IMR-90 (cell line): ENCODE data around the gene SPINT4. TPM values are rescaled to one million over a fixed set of nuclear protein-coding genes. Genes with fewer than 3 reads are reported as not detected.

ENCODE experiments used
- ATAC-seq: fragments of 200-7000 bp; cut with Tn5 transposase; 2 replicates; pipeline ENCODE4 v1.9.1; 2020; ENCODE audit warnings: low read depth, mild to moderate bottlenecking, moderate library complexity
- BruUV-seq: library from RNA; stranded (reverse); fragments of 400-500 nt; replicated peaks from 2 replicates; lab custom pipeline; 2021; lab: Mats Ljungman, UMichigan
- CTCF ChIA-PET: fragments of 300-600 bp; formaldehyde crosslinking; extraction: SDS; loops from one replicate; lab custom pipeline; 2021; ENCODE audit warnings: antibody characterized with exemption; lab: Yijun Ruan, JAX
- POLR2A ChIA-PET: fragments of 300-600 bp; sonication (Branson Sonifier 250); formaldehyde crosslinking; loops from one replicate; lab custom pipeline; 2022; ENCODE audit warnings: antibody characterized with exemption; ENCODE audit not compliant: unreplicated experiment; lab: Charles Lee
- DNase-seq: peaks from one replicate; pipeline ENCODE4 v3.0.0; 2013
- H2AFZ ChIP-seq: replicated peaks from 2 replicates; pipeline ENCODE3; 2013; ENCODE audit warnings: low read length, mild to moderate bottlenecking; ENCODE audit not compliant: poor library complexity
- H2AK5ac ChIP-seq: 2 replicates; pipeline ENCODE4 v1.6.1; 2013; ENCODE audit warnings: low read depth, low read length, inconsistent platforms
- H2AK9ac ChIP-seq: replicated peaks from 2 replicates; pipeline ENCODE3; 2013; ENCODE audit warnings: mild to moderate bottlenecking, low read depth, low read length, moderate library complexity; ENCODE audit not compliant: poor library complexity
- H2BK120ac ChIP-seq: 2 replicates; pipeline ENCODE4 v1.6.1; 2013; ENCODE audit warnings: low read depth, low read length, inconsistent platforms
- H2BK15ac ChIP-seq: 3 replicates; pipeline ENCODE4 v1.6.1; 2013; ENCODE audit warnings: low read depth, low read length, inconsistent platforms
- H2BK20ac ChIP-seq: 2 replicates; pipeline ENCODE4 v1.6.1; 2013; ENCODE audit warnings: low read depth, mild to moderate bottlenecking, inconsistent platforms, low read length, moderate library complexity
- H2BK5ac ChIP-seq: 2 replicates; pipeline ENCODE4 v1.6.1; 2013; ENCODE audit warnings: mild to moderate bottlenecking, low read depth, low read length, inconsistent platforms; ENCODE audit not compliant: poor library complexity, severe bottlenecking
- H3K14ac ChIP-seq: replicated peaks from 2 replicates; pipeline ENCODE4 v1.6.1; 2013; ENCODE audit warnings: low read depth, low read length, inconsistent platforms
- H3K18ac ChIP-seq: 2 replicates; pipeline ENCODE4 v1.6.1; 2013; ENCODE audit warnings: low read depth, low read length, control low read depth
- H3K23ac ChIP-seq: 2 replicates; pipeline ENCODE4 v1.6.1; 2013; ENCODE audit warnings: low read depth, low read length, inconsistent platforms
- H3K27ac ChIP-seq: 2 replicates; pipeline ENCODE4 v1.5.1; 2013; ENCODE audit warnings: mild to moderate bottlenecking, control low read depth, low read length; ENCODE audit not compliant: insufficient read depth
- H3K27me3 ChIP-seq: 2 replicates; pipeline ENCODE4 v1.6.1; 2013; ENCODE audit warnings: low read length; ENCODE audit not compliant: control insufficient read depth, insufficient read depth
- H3K36me3 ChIP-seq: 2 replicates; pipeline ENCODE4 v1.6.1; 2013; ENCODE audit warnings: low read length, mixed read lengths; ENCODE audit not compliant: control insufficient read depth, insufficient read depth
- H3K4ac ChIP-seq: 2 replicates; pipeline ENCODE4 v1.6.1; 2013; ENCODE audit warnings: low read depth, low read length, inconsistent platforms
- H3K4me1 ChIP-seq: 2 replicates; pipeline ENCODE4 v1.6.1; 2013; ENCODE audit warnings: low read length, mixed read lengths; ENCODE audit not compliant: control insufficient read depth, insufficient read depth
- H3K4me2 ChIP-seq: 2 replicates; pipeline ENCODE4 v1.6.1; 2013; ENCODE audit warnings: low read depth, mild to moderate bottlenecking, control low read depth, low read length, moderate library complexity
- H3K4me3 ChIP-seq: 2 replicates; pipeline ENCODE4 v1.5.1; 2013; ENCODE audit warnings: low read depth, mild to moderate bottlenecking, control low read depth, low read length, moderate library complexity; ENCODE audit not compliant: insufficient read depth
- H3K56ac ChIP-seq: 2 replicates; pipeline ENCODE4 v1.6.1; 2013; ENCODE audit warnings: low read length, inconsistent platforms; ENCODE audit not compliant: insufficient read depth; ENCODE audit errors: extremely low read depth
- H3K79me1 ChIP-seq, 2 experiments: 2 replicates each; pipeline ENCODE4 v1.6.1; 2013; ENCODE audit warnings: low read length in 2 of 2, inconsistent platforms in 1 of 2, low read depth in 1 of 2
- H3K9ac ChIP-seq: 2 replicates; pipeline ENCODE4 v1.6.1; 2013; ENCODE audit warnings: low read depth, low read length, control low read depth
- H3K9me1 ChIP-seq: 2 replicates; pipeline ENCODE4 v1.6.1; 2013; ENCODE audit warnings: low read length, inconsistent platforms; ENCODE audit not compliant: insufficient read depth
- H3K9me3 ChIP-seq: 2 replicates; pipeline ENCODE4 v1.6.1; 2013; ENCODE audit warnings: low read length; ENCODE audit not compliant: control insufficient read depth, insufficient read depth
- H4K20me1 ChIP-seq: 2 replicates; pipeline ENCODE4 v1.6.1; 2013; ENCODE audit warnings: low read length, inconsistent platforms; ENCODE audit not compliant: insufficient read depth
- H4K5ac ChIP-seq: 2 replicates; pipeline ENCODE4 v1.6.1; 2013; ENCODE audit warnings: mild to moderate bottlenecking, low read depth, low read length, control low read depth
- H4K8ac ChIP-seq, 2 experiments: 2 replicates each; pipeline ENCODE4 v1.6.1; 2013; ENCODE audit warnings: low read depth in 2 of 2, low read length in 2 of 2, control low read depth in 1 of 2, inconsistent platforms in 1 of 2
- H4K91ac ChIP-seq: 2 replicates; pipeline ENCODE4 v1.6.1; 2013; ENCODE audit warnings: low read depth, low read length, inconsistent platforms; ENCODE audit not compliant: insufficient read depth
- BHLHE40 ChIP-seq: fragments of 150-350 bp; IDR thresholded peaks from 2 replicates; pipeline ENCODE4 v1.6.1; 2016; ENCODE audit warnings: mild to moderate bottlenecking, low read depth, low read length
- CEBPB ChIP-seq: IDR thresholded peaks from 2 replicates; pipeline ENCODE4 v1.6.1; 2012; ENCODE audit warnings: low read depth, low read length, improper control_type of control experiment
- CHD1 ChIP-seq: IDR thresholded peaks from 2 replicates; pipeline ENCODE4 v1.6.1; 2012; ENCODE audit warnings: low read depth, low read length, improper control_type of control experiment
- FOS ChIP-seq: fragments of 150-350 bp; IDR thresholded peaks from 2 replicates; pipeline ENCODE4 v1.6.1; 2016; ENCODE audit warnings: low read depth, low read length
- MAFK ChIP-seq: IDR thresholded peaks from 2 replicates; pipeline ENCODE4 v1.6.1; 2012; ENCODE audit warnings: low read depth, low read length, improper control_type of control experiment
- MAZ ChIP-seq: IDR thresholded peaks from 2 replicates; pipeline ENCODE4 v1.6.1; 2012; ENCODE audit warnings: low read depth, mild to moderate bottlenecking, low read length, improper control_type of control experiment, moderate library complexity, borderline replicate concordance
- MXI1 ChIP-seq: IDR thresholded peaks from 2 replicates; pipeline ENCODE4 v1.6.1; 2012; ENCODE audit warnings: low read depth, mild to moderate bottlenecking, low read length, moderate library complexity, borderline replicate concordance
- NFE2L2 ChIP-seq: fragments of 150-350 bp; IDR thresholded peaks from 2 replicates; pipeline ENCODE4 v1.6.1; 2016; ENCODE audit warnings: low read depth, mild to moderate bottlenecking, low read length
- POLR2A ChIP-seq: IDR thresholded peaks from 2 replicates; pipeline ENCODE4 v1.6.1; 2012; ENCODE audit warnings: mild to moderate bottlenecking, low read depth, low read length
- RAD21 ChIP-seq: IDR thresholded peaks from 2 replicates; pipeline ENCODE4 v1.6.1; 2012; ENCODE audit warnings: low read length, improper control_type of control experiment
- RCOR1 ChIP-seq: IDR thresholded peaks from 2 replicates; pipeline ENCODE4 v1.6.1; 2012; ENCODE audit warnings: mild to moderate bottlenecking, low read length, improper control_type of control experiment; ENCODE audit not compliant: insufficient replicate concordance
- RFX5 ChIP-seq: IDR thresholded peaks from 2 replicates; pipeline ENCODE4 v1.8.0; 2012; ENCODE audit warnings: low read depth, mild to moderate bottlenecking, low read length, moderate library complexity
- SMC3 ChIP-seq: fragments of 150-350 bp; IDR thresholded peaks from 2 replicates; pipeline ENCODE4 v1.6.1; 2016; ENCODE audit warnings: low read depth, mild to moderate bottlenecking, antibody characterized with exemption, low read length, moderate library complexity
- WGBS, 2 experiments: methylation state at CpG; one replicate each; pipeline versions ENCODE4 v1.1.5 to v1.1.7; 2013; ENCODE audit warnings: missing lambda C conversion rate in 2 of 2; ENCODE audit not compliant: insufficient read length in 1 of 2; ENCODE audit errors: extremely low coverage in 2 of 2; 5-methylcytosine and 5-hydroxymethylcytosine counted together
- dilution Hi-C: fragments of 300-500 bp; cut with HindIII; formaldehyde crosslinking; loops from one replicate; pipeline ENCODE4 v1.14.3; 2018; ENCODE audit warnings: low sequenced_read_pairs; ENCODE audit not compliant: unreplicated experiment
- in situ Hi-C: fragments of 300-500 bp; cut with MboI; formaldehyde crosslinking; loops from 3 replicates; pipeline ENCODE4 v1.14.3; 2019; ENCODE audit warnings: low sequenced_read_pairs, inconsistent platforms, mixed read lengths
- intact Hi-C: fragments of 100-400 bp; cut with micrococcal nuclease; formaldehyde crosslinking; loops from 2 replicates; pipeline ENCODE4 v1.10.0; 2022
- polyA plus RNA-seq, 3 experiments: library from polyadenylated mRNA; depleted of rRNA; stranded (reverse); fragments of >200 nt; gene quantifications; 2 replicates each; pipeline ENCODE4 v1.2.3, GENCODE V29; 2012; ENCODE audit warnings: low replicate concordance in 1 of 3
- total RNA-seq: library from RNA; depleted of rRNA; stranded (reverse); fragments of >200 nt; gene quantifications from 2 replicates; pipeline ENCODE4 v1.2.3, GENCODE V29; 2012
- TF ChIP-seq, protein P1 (sequence below): fragments of 150-350 bp; IDR thresholded peaks from 2 replicates; pipeline ENCODE4 v1.6.1; 2017; ENCODE audit warnings: mild to moderate bottlenecking, antibody characterized with exemption, low read length, low read depth
- TF ChIP-seq, protein P2 (sequence below): fragments of 150-350 bp; IDR thresholded peaks from 2 replicates; pipeline ENCODE4 v1.6.1; 2016; ENCODE audit warnings: low read depth, mild to moderate bottlenecking, low read length, moderate library complexity, borderline replicate concordance
- TF ChIP-seq, protein P3 (sequence below): conservative IDR thresholded peaks from 2 replicates; pipeline ENCODE4 v1.5.1; 2012; ENCODE audit warnings: mild to moderate bottlenecking, low read depth, low read length, improper control_type of control experiment

SPINT4 gene
- total and polyA plus RNA-seq, 2 of the 4 experiments (the other 2 are of a cell fraction) = not detected

DNA sequence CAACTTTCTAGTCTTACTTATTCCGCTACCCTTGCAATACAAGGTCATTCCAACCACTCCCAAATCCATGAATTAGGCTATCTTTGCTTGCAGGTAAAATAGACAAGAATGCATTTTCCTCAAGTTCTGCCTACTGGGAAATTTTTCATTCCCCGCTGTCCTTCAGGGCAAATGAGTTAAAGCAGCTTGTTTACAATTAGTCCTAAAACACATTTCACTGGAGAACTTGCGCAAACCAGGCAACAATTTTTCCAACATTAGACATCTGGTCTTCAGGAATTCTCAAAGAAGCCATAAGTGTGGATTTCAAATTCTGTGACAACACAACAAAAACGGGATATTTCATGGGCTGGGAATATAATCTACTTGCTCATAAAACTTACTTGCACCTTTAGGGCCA lies 20.4 kb downstream of the SPINT4 start:
- DNase-seq (no peak), ATAC-seq (no peak)
- no CpG with 5 or more reads among the region's 4 CpGs for WGBS, 2 experiments
- Histone ChIP-seq H3K36me3 (no peaks in the 10 kb centered on the region), H2AK9ac (no peak overlapping the region), H3K27me3 (no peaks in the 10 kb centered on the region), H3K9ac (no peak overlapping the region), H2BK15ac (no peak overlapping the region), H3K56ac (no peak overlapping the region), H3K4me1 (no peaks in the 10 kb centered on the region), H2BK5ac (no peak overlapping the region), H2BK20ac (no peak overlapping the region), H3K9me1 (no peaks in the 10 kb centered on the region), H3K4me2 (no peak overlapping the region), H4K5ac (no peak overlapping the region), H4K20me1 (no peaks in the 10 kb centered on the region), H2BK120ac (no peak overlapping the region), H2AK5ac (no peak overlapping the region), H3K23ac (no peak overlapping the region), H4K91ac (no peak overlapping the region), H3K27ac (no peak overlapping the region), H4K8ac (no peak overlapping the region), H3K4ac (no peak overlapping the region), H3K14ac (no peak overlapping the region), H3K4me3 (no peak overlapping the region), H3K79me1 (no peaks in the 10 kb centered on the region), H2AFZ (no peak overlapping the region), H3K18ac (no peak overlapping the region), H3K9me3 (no peaks in the 10 kb centered on the region)
- TF ChIP-seq, protein P1, sequence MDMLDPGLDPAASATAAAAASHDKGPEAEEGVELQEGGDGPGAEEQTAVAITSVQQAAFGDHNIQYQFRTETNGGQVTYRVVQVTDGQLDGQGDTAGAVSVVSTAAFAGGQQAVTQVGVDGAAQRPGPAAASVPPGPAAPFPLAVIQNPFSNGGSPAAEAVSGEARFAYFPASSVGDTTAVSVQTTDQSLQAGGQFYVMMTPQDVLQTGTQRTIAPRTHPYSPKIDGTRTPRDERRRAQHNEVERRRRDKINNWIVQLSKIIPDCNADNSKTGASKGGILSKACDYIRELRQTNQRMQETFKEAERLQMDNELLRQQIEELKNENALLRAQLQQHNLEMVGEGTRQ = no peak
- TF ChIP-seq CHD1 (no peak), RAD21 (no peak), FOS (no peak), POLR2A (no peak), MAFK (no peak), NFE2L2 (no peak), MAZ (no peak), MXI1 (no peak), SMC3 (no peak), BHLHE40 (no peak), RFX5 (no peak), CEBPB (no peak), RCOR1 (no peak)
- TF ChIP-seq, protein P2, sequence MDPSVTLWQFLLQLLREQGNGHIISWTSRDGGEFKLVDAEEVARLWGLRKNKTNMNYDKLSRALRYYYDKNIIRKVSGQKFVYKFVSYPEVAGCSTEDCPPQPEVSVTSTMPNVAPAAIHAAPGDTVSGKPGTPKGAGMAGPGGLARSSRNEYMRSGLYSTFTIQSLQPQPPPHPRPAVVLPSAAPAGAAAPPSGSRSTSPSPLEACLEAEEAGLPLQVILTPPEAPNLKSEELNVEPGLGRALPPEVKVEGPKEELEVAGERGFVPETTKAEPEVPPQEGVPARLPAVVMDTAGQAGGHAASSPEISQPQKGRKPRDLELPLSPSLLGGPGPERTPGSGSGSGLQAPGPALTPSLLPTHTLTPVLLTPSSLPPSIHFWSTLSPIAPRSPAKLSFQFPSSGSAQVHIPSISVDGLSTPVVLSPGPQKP = no peak
- TF ChIP-seq, protein P3, sequence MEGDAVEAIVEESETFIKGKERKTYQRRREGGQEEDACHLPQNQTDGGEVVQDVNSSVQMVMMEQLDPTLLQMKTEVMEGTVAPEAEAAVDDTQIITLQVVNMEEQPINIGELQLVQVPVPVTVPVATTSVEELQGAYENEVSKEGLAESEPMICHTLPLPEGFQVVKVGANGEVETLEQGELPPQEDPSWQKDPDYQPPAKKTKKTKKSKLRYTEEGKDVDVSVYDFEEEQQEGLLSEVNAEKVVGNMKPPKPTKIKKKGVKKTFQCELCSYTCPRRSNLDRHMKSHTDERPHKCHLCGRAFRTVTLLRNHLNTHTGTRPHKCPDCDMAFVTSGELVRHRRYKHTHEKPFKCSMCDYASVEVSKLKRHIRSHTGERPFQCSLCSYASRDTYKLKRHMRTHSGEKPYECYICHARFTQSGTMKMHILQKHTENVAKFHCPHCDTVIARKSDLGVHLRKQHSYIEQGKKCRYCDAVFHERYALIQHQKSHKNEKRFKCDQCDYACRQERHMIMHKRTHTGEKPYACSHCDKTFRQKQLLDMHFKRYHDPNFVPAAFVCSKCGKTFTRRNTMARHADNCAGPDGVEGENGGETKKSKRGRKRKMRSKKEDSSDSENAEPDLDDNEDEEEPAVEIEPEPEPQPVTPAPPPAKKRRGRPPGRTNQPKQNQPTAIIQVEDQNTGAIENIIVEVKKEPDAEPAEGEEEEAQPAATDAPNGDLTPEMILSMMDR = no peak
- POLR2A ChIA-PET = no interaction called here
- intact Hi-C loops (no loop called here), dilution Hi-C loops (no loop called here), in situ Hi-C loops (no loop called here)
- BruUV-seq = no TSS peak
- CTCF ChIA-PET = no interaction called here
